ENCODE results near the gene NEXN.

The NEXN gene

DNA sequence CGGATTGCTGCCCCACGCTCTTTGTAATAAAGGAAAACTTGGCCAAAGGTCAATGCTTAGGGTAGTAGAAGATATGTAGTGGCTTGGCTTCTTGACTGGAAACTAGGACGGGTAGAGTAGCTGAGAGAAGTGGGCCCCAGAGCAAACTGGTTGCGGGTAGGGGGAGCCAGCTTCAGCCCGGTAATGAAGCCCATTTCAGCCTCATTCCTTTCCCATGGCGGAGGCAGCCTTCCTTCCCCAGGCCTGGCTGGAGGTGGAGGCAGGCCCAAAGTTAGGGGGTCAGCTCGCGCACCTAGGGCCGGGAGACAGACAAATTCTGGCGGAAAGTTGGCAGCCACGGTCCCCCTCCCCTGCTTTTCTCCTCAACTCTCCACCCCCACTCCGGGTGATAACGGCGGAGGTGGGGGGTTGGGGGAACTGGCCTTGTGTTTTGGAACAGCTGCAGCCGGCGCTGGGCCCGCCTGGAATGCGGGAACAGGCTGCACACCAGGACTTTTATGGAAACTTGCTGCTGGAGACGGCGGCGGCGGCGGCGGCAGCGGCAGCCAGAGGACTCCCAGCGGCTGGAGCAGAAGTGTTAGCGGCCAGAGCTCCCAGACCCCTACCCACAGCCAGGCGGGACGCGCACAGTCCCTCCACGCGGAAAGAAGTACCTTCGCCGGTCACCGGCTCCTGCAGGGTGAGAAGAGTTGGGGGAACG lies at the start of gene NEXN:
Gene NEXN, plus strand, starts transcription at position 544 of the 700 bp plus-strand sequence. CDS start 27,483 bp downstream, outside the sequence.
- DNase-seq (ENCODE audit: low read depth): peak; percentile 20

DNA sequence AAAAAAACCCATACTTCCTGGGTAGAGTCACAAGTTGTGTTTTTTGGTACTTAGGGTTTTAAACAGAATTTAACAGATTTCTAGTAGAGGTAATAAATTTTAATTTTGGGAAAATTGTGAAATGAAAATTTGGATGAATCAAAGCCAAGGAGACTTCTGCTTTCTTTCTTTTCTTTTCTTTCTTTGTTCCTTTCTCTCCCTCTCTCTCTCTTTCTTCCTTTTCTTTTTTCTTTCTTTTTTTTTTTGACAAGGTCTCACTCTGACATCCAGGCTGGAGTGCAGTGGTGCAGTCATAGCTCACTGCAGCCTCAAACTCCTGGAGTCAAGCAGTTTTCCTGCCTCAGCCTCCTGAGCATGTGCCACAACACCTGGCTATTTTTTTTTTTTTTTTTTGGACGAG lies 46.9 kb upstream of the NEXN start:
- no peak for DNase-seq (ENCODE audit: low read depth)

- DNase-seq (ENCODE audit: low read depth): no peak
These were observed 42.5 kb upstream of the NEXN start for GRCh38 chr1:77845951-77846350.

GRCh38 chr1:77846966-77847365 lies 41.5 kb upstream of the NEXN start:
- no peak for DNase-seq (ENCODE audit: low read depth)

GRCh38 chr1:77847621-77848080 lies 40.8 kb upstream of the NEXN start:
- no peak for DNase-seq (ENCODE audit: low read depth)

GRCh38 chr1:77850082-77850481 lies 38.3 kb upstream of the NEXN start:
- DNase-seq (ENCODE audit: low read depth): no peak

DNA sequence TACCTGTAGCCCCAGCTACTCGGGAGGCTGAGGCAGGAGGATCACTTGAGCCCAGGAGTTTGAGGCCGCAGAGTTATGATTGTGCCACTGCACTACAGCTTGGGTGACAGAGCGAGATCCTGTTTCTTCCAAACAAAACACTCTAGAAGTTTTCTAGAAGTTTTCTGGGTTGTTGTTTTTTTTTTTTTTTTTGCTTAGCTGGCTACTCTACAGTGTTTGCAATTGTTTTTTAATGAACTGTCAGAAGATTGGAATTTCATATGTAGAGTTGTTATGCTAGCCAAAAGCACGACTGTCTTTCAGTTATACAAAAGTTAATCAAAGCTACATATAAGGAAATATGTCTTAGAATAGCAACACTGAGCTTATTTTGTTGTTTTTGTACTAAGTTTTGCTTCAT lies 30.9 kb upstream of the NEXN start:
- no peak for DNase-seq (ENCODE audit: low read depth)

DNA sequence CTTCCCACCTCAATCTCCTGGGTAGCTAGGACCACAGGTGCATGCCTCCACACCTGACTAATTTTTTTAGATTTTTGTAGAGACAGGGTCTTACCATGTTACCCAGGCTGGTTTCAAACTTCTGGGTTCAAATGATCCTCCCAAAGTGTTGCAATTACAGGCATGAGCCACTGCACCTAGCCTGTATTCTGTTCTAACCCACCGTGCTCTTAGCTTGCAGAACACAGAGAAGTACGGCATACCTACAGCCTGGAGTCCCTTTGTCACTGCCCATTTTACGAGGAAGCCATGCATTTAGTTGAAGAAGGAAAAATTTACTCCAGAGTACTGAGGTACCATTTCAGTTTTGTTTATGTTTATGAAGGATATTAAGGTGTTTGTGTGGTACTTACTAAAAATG lies 29.7 kb upstream of the NEXN start:
- no peak for DNase-seq (ENCODE audit: low read depth)

DNA sequence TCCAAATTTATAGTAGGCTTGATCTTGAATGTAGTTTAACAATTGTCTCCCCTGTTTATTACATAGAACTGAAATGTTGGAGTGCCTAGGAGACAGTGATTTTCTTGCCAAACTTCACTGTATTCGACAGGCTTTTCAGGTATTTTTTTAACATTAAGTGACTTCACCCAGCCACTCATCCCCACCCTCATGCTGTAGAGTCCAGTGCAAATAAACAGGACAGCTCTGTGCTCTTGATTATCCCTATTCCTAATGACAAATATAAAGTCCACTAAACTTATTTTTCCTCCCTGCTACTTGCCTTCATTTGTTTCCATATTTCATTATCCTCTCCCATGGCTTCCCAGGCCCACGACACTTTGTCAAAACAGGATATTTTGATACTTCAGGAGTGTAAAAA lies 29.2 kb upstream of the NEXN start:
- DNase-seq (ENCODE audit: low read depth): no peak

- DNase-seq (ENCODE audit: low read depth): no peak
These were observed 22.1 kb upstream of the NEXN start for GRCh38 chr1:77866296-77866695.

DNA sequence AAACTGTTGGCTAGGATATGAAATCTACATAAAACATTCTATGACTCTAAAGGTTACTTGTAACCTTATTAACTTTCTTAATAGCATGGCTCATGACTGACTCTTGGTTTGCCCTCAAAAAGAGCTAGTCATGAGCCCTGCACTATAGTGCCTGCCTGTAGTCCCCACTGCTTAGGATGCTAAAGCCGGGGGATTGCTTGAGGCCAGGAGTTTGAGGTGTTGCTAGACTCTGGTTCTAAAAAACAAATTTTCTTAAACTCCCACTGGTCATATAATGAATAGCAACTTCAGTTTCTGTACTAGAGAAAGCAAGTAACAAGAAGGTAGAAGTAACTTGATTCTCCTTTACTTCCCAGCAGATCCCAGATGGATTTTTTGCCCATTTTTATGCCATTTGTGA lies 15.8 kb upstream of the NEXN start:
- DNase-seq (ENCODE audit: low read depth): no peak

- DNase-seq (ENCODE audit: low read depth): no peak
These were observed 15.0 kb upstream of the NEXN start for GRCh38 chr1:77873461-77873860.

DNA sequence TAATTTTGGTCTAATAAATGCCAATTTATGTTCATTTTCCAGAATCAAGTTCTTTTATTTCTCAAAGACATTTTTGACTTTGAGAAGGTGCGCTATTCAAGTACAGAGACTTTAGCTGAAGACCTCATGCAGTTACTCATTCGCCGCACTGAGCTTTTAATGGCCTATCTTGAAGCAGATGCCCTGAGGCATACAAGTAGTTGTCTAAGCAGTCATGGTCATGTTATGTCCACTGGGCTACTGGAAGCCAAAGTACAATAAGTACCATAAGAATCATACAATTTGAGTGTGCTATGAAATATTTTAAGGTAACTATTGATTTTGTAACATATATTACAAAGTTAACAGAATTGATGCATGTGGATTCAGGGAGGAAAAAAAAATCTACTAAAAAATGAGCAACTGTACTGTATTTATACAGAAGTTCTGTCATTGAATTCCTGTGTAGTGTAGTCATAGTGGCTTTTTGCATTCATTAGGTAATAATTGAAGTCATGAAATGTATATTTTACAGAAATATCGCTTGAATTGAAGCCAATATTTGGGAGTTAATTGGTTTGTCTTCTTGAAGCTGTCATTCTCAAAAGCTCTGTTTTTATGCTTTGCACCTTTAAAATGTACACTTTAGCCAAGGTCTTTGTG lies 13.5 kb upstream of the NEXN start:
- no peak for DNase-seq (ENCODE audit: low read depth)

- no peak for DNase-seq (ENCODE audit: low read depth)
These were observed 11.5 kb upstream of the NEXN start for GRCh38 chr1:77876884-77877283.

- no peak for DNase-seq (ENCODE audit: low read depth)
These were observed 7.4 kb upstream of the NEXN start for GRCh38 chr1:77881061-77881460.

GRCh38 chr1:77882411-77882810 lies 6.0 kb upstream of the NEXN start:
- DNase-seq (ENCODE audit: low read depth): no peak

DNA sequence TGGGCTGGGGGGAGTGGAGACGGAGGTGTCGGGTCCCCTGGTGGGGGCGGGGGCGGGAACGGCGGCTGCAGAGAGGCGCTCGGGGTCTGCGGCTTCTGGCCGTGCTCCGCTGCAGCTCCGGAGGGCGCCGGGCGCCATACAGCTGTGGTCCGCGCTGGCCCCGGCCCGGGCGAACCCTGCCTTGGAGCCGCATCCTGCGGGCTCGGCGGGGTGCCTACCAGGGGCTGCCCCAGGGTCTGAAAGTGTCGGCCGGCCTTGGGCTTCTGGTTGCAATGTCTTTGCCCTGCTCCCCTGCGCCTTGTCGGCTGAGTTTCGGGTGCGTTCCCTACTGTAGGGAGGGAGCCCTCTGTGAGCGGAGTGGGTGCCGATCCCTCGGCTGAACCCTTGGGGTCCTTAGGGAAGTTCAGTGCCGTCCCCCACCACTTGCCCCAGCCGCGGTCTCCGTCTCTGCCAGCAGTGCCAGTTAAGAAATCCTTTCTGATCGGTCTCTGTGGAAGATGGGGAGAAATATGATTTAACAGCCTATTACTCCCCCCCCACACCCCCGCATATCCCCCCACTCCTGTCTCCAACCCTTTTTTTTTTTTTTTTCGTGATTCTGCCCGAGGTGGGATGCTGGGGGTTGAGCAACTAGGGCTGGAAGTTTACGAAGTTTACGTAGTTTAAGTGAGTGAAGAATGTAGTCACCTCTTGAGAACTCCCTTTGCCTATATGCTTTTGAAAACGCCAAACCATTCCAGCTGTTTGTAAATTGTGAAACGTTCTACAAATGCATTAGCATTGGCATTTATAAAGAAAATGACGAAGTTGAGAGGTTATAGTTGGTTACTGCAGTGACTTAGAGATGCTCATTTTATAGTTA lies 588 bp downstream of the NEXN start:
- DNase-seq (ENCODE audit: low read depth): peak; percentile 60

GRCh38 chr1:77889671-77890070 lies 1.2 kb downstream of the NEXN start:
- peak; percentile 80 for DNase-seq (ENCODE audit: low read depth)

- no peak for DNase-seq (ENCODE audit: low read depth)
These were observed 2.8 kb downstream of the NEXN start for GRCh38 chr1:77891200-77891599.

DNA sequence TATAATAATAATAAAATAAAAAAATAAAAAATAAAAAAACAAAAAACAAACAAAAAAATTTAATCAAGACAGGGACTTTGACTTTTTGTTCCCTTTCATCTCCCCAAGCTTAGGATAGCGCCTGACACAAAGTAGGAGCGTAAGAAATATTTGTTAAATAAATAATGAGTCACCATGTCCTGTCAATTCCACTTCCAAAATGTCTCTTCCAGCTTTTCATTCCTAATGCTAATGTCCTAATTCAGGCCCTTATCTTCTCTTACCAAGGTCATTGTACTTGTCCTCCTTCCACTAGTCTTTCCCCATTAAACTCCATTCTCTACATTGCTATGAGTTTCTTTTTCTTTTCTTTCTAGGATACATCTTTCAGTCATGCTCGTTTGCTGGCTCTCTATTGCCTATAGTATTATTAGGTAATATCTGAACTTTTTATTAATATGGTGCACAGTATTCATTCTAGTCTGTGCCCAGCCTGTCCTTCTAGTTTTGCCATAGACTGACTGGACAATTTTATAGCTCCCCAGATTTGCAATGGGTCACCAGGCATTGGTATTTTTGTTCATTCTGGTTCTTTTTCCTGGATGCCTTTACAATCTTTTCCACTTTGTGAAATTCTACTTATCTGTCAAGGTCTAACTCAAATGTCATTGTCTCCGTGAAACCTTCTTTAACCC lies 11.4 kb downstream of the NEXN start:
- no peak for DNase-seq (ENCODE audit: low read depth)

DNA sequence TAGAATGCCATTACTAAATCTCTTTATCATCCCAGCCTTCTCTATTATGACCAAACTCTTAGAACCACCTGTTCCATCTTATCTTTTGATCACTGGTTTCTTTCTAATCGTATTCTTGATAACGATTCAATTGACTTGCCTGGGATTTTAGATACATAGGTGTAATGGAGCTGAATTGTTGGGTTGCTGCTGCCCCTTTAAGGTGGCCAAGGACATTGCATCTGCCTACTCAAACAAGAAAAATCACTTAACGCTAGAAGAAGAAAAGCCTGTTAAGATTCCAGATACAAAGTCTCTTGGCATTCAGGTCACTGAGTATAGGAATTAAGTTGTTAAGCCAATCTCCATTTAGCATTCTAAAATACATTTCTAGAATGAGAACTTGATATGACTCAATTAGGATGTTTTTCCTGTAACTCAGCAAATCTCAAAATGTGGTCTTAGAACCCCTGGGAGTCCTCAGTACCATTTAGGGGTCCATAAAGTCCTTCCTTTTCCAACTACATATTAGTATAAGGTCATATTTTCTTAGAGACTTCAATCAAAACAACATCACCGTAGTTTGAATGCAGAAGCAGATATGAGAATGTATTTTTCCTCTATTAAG lies 12.4 kb downstream of the NEXN start:
- DNase-seq (ENCODE audit: low read depth): peak; percentile 14

GRCh38 chr1:77905603-77906002 lies 17.2 kb downstream of the NEXN start:
- DNase-seq (ENCODE audit: low read depth): no peak

Measured in HS-5 (cell line).